Suprapubic skin (tissue), 4 donors: ENCODE measurements around the gene GPR82. TPM values are rescaled to one million over a fixed set of nuclear protein-coding genes. Genes with fewer than 3 reads are reported as not detected.
"Not testable (repeated sequence)": the region's sequence is repeated elsewhere in the genome, so short reads cannot be mapped to it uniquely, and the experiment has no call there.

Source experiments
- DNase-seq, 2 donors: peaks; one replicate each; pipeline ENCODE4 v3.0.0-alpha.2; 2019; ENCODE audit warnings: low spot score in 2 of 2
- H3K27ac ChIP-seq: fragments of 200-600 bp; sonication (generic); one replicate; pipeline ENCODE4 v1.5.1; 2019
- H3K27me3 ChIP-seq: fragments of 200-600 bp; sonication (generic); one replicate; pipeline ENCODE4 v1.5.1; 2019
- H3K36me3 ChIP-seq: fragments of 200-600 bp; sonication (generic); one replicate; pipeline ENCODE4 v1.5.1; 2019
- H3K4me1 ChIP-seq: fragments of 200-600 bp; sonication (generic); one replicate; pipeline ENCODE4 v1.5.1; 2019
- H3K4me3 ChIP-seq: fragments of 200-600 bp; sonication (generic); one replicate; pipeline ENCODE4 v1.5.1; 2019; ENCODE audit warnings: mild to moderate bottlenecking
- H3K9me3 ChIP-seq: fragments of 200-600 bp; sonication (generic); one replicate; pipeline ENCODE4 v1.5.1; 2019
- CTCF ChIP-seq, 2 donors: fragments of 200-600 bp in 1 of 2; fragments of 450-650 bp in 1 of 2; sonication (generic) in 1 of 2; IDR thresholded peaks; one replicate each; pipeline ENCODE4 v1.5.1; 2016 to 2019; ENCODE audit warnings: antibody characterized with exemption in 2 of 2, mild to moderate bottlenecking in 1 of 2, moderate library complexity in 1 of 2
- EP300 ChIP-seq: sonication (generic); formaldehyde crosslinking; IDR thresholded peaks from one replicate; pipeline ENCODE4 v1.6.1; 2017; ENCODE audit warnings: antibody characterized with exemption
- POLR2A ChIP-seq, 2 donors: fragments of 450-650 bp; IDR thresholded peaks; one replicate each; pipeline ENCODE4 v1.6.1; 2017; ENCODE audit warnings: antibody characterized with exemption in 2 of 2, mild to moderate bottlenecking in 2 of 2, moderate library complexity in 2 of 2
- POLR2AphosphoS5 ChIP-seq, 3 donors: sonication (generic); formaldehyde crosslinking; IDR thresholded peaks; one replicate each; pipeline ENCODE4 v1.6.1; 2017; ENCODE audit warnings: antibody characterized with exemption in 3 of 3
- WGBS: methylation state at CpG from one replicate; pipeline ENCODE4 v1.1.5; 2018; 5-methylcytosine and 5-hydroxymethylcytosine counted together
- total RNA-seq, 4 donors: library from RNA; depleted of rRNA; stranded (reverse); fragments of >200 nt; gene quantifications; one replicate each; pipeline ENCODE4 v1.1.0, GENCODE V29; 2016

Gene GPR82
- total RNA-seq, 4 donors from 2014 or later = 0.18 TPM; not detected in 3

- H3K27ac ChIP-seq = no peak overlapping the region
- no peaks in the 10 kb centered on the region for H3K9me3 ChIP-seq
These were observed 5.3 kb upstream of the GPR82 start for GRCh38 chrX:41718481-41719235.

GRCh38 chrX:41719610-41720009, 4.4 kb upstream of the GPR82 start:
- not testable (repeated sequence) for H3K27ac ChIP-seq, H3K9me3 ChIP-seq, DNase-seq, H3K4me1 ChIP-seq, H3K4me3 ChIP-seq, H3K36me3 ChIP-seq, H3K27me3 ChIP-seq
- 96% methylated on average over 6 of the region's 6 CpGs for WGBS

More at GRCh38 chrX:41718481-41719235, 5.3 kb upstream of the GPR82 start:
- Histone ChIP-seq H3K36me3 (no peaks in the 10 kb centered on the region), H3K4me3 (no peak overlapping the region), H3K4me1 (no peaks in the 10 kb centered on the region), H3K27me3 (no peaks in the 10 kb centered on the region)
- no peak for DNase-seq
- no peak for TF ChIP-seq POLR2A (IDR thresholded peaks at IDR 0.05)
- TF ChIP-seq POLR2AphosphoS5 (IDR thresholded peaks at IDR 0.05) = no peak
- no peak for TF ChIP-seq CTCF (IDR thresholded peaks at IDR 0.05)
- TF ChIP-seq EP300 = no peak
- WGBS = 73% methylated on average over 4 of the region's 4 CpGs

- H3K4me3 ChIP-seq = no peak overlapping the region
- no peaks in the 10 kb centered on the region for H3K9me3 ChIP-seq
- no peak overlapping the region for H3K27ac ChIP-seq
- no peaks in the 10 kb centered on the region for H3K4me1 ChIP-seq
- TF ChIP-seq POLR2A (IDR thresholded peaks at IDR 0.05) (no peak), EP300 (no peak), CTCF (IDR thresholded peaks at IDR 0.05) (no peak), POLR2AphosphoS5 (IDR thresholded peaks at IDR 0.05) (no peak)
- DNase-seq = no peak
- H3K36me3 ChIP-seq = no peaks in the 10 kb centered on the region
- 76% methylated on average over 3 of the region's 3 CpGs for WGBS
- no peaks in the 10 kb centered on the region for H3K27me3 ChIP-seq
These were observed 3.7 kb upstream of the GPR82 start for GRCh38 chrX:41720125-41720779.

- TF ChIP-seq POLR2AphosphoS5 (IDR thresholded peaks at IDR 0.05) = no peak
- TF ChIP-seq POLR2A (IDR thresholded peaks at IDR 0.05) = no peak
- no peak for TF ChIP-seq CTCF (IDR thresholded peaks at IDR 0.05)
- TF ChIP-seq EP300 = no peak
- no peak overlapping the region for H3K27ac ChIP-seq
- WGBS = 67% methylated on average over 1 of the region's 1 CpG
- DNase-seq = no peak
- no peaks in the 10 kb centered on the region for H3K27me3 ChIP-seq
- no peak overlapping the region for H3K4me3 ChIP-seq
- H3K9me3 ChIP-seq = no peaks in the 10 kb centered on the region
- H3K36me3 ChIP-seq = no peaks in the 10 kb centered on the region
- no peaks in the 10 kb centered on the region for H3K4me1 ChIP-seq
These were observed 2.4 kb upstream of the GPR82 start for GRCh38 chrX:41721590-41721989.

GRCh38 chrX:41722214-41722613, 1.8 kb upstream of the GPR82 start:
- Histone ChIP-seq H3K27me3 (no peaks in the 10 kb centered on the region), H3K4me1 (no peaks in the 10 kb centered on the region), H3K9me3 (no peaks in the 10 kb centered on the region), H3K27ac (no peak overlapping the region), H3K36me3 (no peaks in the 10 kb centered on the region), H3K4me3 (no peak overlapping the region)
- 87% methylated on average over 3 of the region's 3 CpGs for WGBS
- DNase-seq = no peak
- no peak for TF ChIP-seq EP300
- TF ChIP-seq POLR2A (IDR thresholded peaks at IDR 0.05) = no peak
- no peak for TF ChIP-seq POLR2AphosphoS5 (IDR thresholded peaks at IDR 0.05)
- TF ChIP-seq CTCF (IDR thresholded peaks at IDR 0.05) = no peak
